ENCODE data around the gene C22orf42. TPM values are rescaled to one million over a fixed set of nuclear protein-coding genes. Genes with fewer than 3 reads are reported as not detected.

C22orf42 gene
- total RNA-seq, 1 experiment from 2014 or later: not detected

GRCh38 chr22:32203181-32204039 lies 44.3 kb upstream of the C22orf42 start:
- Histone ChIP-seq H3K4me1 (ENCODE audit: insufficient read depth, low read length, poor library complexity, severe bottlenecking) (peaks cover 4% of the 10 kb centered on the region), H3K27me3 (replicated peaks; ENCODE audit: insufficient read depth, low read depth, low read length, poor library complexity) (peaks cover 18% of the 10 kb centered on the region), H3K27ac (ENCODE audit: low read depth, low read length, poor library complexity, severe bottlenecking) (no peak overlapping the region), H3K4me3 (ENCODE audit: low read depth, low read length, poor library complexity, severe bottlenecking) (peak overlapping the region; percentile 46), H3K9me3 (ENCODE audit: low read depth, low read length, poor library complexity, severe bottlenecking) (no peaks in the 10 kb centered on the region), H3K36me3 (ENCODE audit: insufficient read depth, low read length, poor library complexity, severe bottlenecking) (no peaks in the 10 kb centered on the region)
- TF ChIP-seq EZH2 (IDR thresholded peaks at IDR 0.05; ENCODE audit: borderline replicate concordance, low read depth, low read length, poor library complexity, severe bottlenecking) (peak; percentile 25), CTCF (conservative IDR thresholded peaks at IDR 0.05; ENCODE audit: low read depth, low read length) (no peak)
- no TSS peak for BruUV-seq (replicated peaks)
- intact Hi-C loops (cut with micrococcal nuclease; ENCODE audit: unreplicated experiment): loop anchor here (2.0 to 10.0 kb wide), 3 partner anchors 175 to 269 kb away; partner anchors contain the start of gene FBXO7
- ChIA-PET CTCF (interaction anchor here (0.6 kb wide), 1 partner anchor 251 kb away, joined by 4 read pairs; no protein-coding TSS in a partner anchor), POLR2A (ENCODE audit: low non-redundant PET) (no interaction called here)
- DNase-seq (ENCODE audit: low spot score): peak; percentile 2

GRCh38 chr22:32202539-32203180 lies 43.6 kb upstream of the C22orf42 start:
- Histone ChIP-seq H3K4me1 (ENCODE audit: insufficient read depth, low read length, poor library complexity, severe bottlenecking) (peaks cover 4% of the 10 kb centered on the region), H3K27ac (ENCODE audit: low read depth, low read length, poor library complexity, severe bottlenecking) (no peak overlapping the region), H3K27me3 (replicated peaks; ENCODE audit: insufficient read depth, low read depth, low read length, poor library complexity) (peaks cover 18% of the 10 kb centered on the region), H3K36me3 (ENCODE audit: insufficient read depth, low read length, poor library complexity, severe bottlenecking) (no peaks in the 10 kb centered on the region), H3K4me3 (ENCODE audit: low read depth, low read length, poor library complexity, severe bottlenecking) (peak overlapping the region; percentile 46), H3K9me3 (ENCODE audit: low read depth, low read length, poor library complexity, severe bottlenecking) (no peaks in the 10 kb centered on the region)
- peak; percentile 48 for DNase-seq (ENCODE audit: low spot score)
- ChIA-PET POLR2A (ENCODE audit: low non-redundant PET) (interaction anchor here (0.7 kb wide), 1 partner anchor 270 kb away, joined by 3 read pairs; no protein-coding TSS in a partner anchor), CTCF (interaction anchor here (1.5 kb wide), 1 partner anchor 64 kb away, joined by 4 read pairs; no protein-coding TSS in a partner anchor)
- intact Hi-C loops (cut with micrococcal nuclease; ENCODE audit: unreplicated experiment): loop anchor here (1.0 to 10.0 kb wide), 4 partner anchors 64 to 270 kb away; partner anchors contain the start of gene FBXO7
- peak; percentile 50 for TF ChIP-seq EZH2 (IDR thresholded peaks at IDR 0.05; ENCODE audit: borderline replicate concordance, low read depth, low read length, poor library complexity, severe bottlenecking)
- TF ChIP-seq CTCF (conservative IDR thresholded peaks at IDR 0.05; ENCODE audit: low read depth, low read length): peak; percentile 64
- no TSS peak for BruUV-seq (replicated peaks)

- no peak overlapping the region for H3K27ac ChIP-seq (ENCODE audit: low read depth, low read length, poor library complexity, severe bottlenecking)
- BruUV-seq (replicated peaks): no TSS peak
- CTCF ChIA-PET: interaction anchor here (1.5 kb wide), 1 partner anchor 65 kb away, joined by 4 read pairs; no protein-coding TSS in a partner anchor
- POLR2A ChIA-PET (ENCODE audit: low non-redundant PET): interaction anchor here (0.7 kb wide), 1 partner anchor 271 kb away, joined by 3 read pairs; no protein-coding TSS in a partner anchor
- no peaks in the 10 kb centered on the region for H3K36me3 ChIP-seq (ENCODE audit: insufficient read depth, low read length, poor library complexity, severe bottlenecking)
- H3K27me3 ChIP-seq (replicated peaks; ENCODE audit: insufficient read depth, low read depth, low read length, poor library complexity): peaks cover 20% of the 10 kb centered on the region
- no peak for DNase-seq (ENCODE audit: low spot score)
- no peaks in the 10 kb centered on the region for H3K9me3 ChIP-seq (ENCODE audit: low read depth, low read length, poor library complexity, severe bottlenecking)
- peaks cover 4% of the 10 kb centered on the region for H3K4me1 ChIP-seq (ENCODE audit: insufficient read depth, low read length, poor library complexity, severe bottlenecking)
- TF ChIP-seq CTCF (conservative IDR thresholded peaks at IDR 0.05; ENCODE audit: low read depth, low read length): no peak
- TF ChIP-seq EZH2 (IDR thresholded peaks at IDR 0.05; ENCODE audit: borderline replicate concordance, low read depth, low read length, poor library complexity, severe bottlenecking): no peak
- intact Hi-C loops (cut with micrococcal nuclease; ENCODE audit: unreplicated experiment): loop anchor here (1.0 to 10.0 kb wide), 4 partner anchors 64 to 270 kb away; partner anchors contain the start of gene FBXO7
- no peak overlapping the region for H3K4me3 ChIP-seq (ENCODE audit: low read depth, low read length, poor library complexity, severe bottlenecking)
Measured at GRCh38 chr22:32202161-32202538, 43.0 kb upstream of the C22orf42 start.
